RWPE1 (cell line): Measurements from ENCODE around the gene SOD3.

ENCODE experiments used
- CTCF ChIA-PET: fragments of 350-600 bp; sonication (Branson Sonifier 250); formaldehyde crosslinking; extraction: SDS; loops from one replicate; lab custom pipeline; 2021; lab: Yijun Ruan, JAX
- POLR2A ChIA-PET: fragments of 400-600 bp; formaldehyde crosslinking; extraction: SDS; loops from one replicate; lab custom pipeline; 2020; ENCODE audit warnings: antibody characterized with exemption; ENCODE audit not compliant: low non-redundant PET; lab: Yijun Ruan, JAX
- DNase-seq: peaks from one replicate; pipeline ENCODE4 v3.0.0; 2012; ENCODE audit warnings: low spot score
- H3K27ac ChIP-seq: fragments of 450-650 bp; 2 replicates; pipeline ENCODE4 v1.5.1; 2017
- TF ChIP-seq, protein P1 (sequence below): fragments of 450-650 bp; conservative IDR thresholded peaks from 2 replicates; pipeline ENCODE4 v1.5.1; 2017; ENCODE audit warnings: low read depth, mild to moderate bottlenecking

Gene SOD3

DNA sequence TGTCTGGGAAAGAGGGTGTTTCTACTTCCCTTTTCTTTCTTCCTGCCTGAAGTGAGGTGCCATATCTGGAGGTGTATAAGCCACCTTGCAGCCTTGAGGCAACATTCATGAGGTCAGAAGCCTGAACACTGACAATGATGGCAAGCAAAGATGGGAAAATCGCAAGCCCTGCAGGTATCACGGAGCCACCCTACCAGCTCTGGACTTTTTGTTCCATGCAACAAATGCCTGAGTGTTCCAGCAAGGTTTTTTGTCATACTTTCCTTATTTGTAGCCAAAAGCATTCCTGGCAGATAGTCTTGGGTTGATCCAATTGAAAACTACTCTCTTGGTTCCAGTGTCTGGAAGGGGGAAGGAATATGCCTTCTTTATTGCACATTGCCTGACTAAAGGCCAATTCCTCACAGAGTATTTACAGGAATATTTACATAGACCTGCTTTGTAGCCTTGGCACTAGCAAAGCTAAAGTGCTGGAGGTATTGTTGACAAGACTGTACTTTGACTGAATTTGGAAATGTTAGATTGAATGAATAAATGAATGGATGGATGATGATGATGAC is 14.4 kb upstream of the SOD3 start:
- TF ChIP-seq, protein P1, sequence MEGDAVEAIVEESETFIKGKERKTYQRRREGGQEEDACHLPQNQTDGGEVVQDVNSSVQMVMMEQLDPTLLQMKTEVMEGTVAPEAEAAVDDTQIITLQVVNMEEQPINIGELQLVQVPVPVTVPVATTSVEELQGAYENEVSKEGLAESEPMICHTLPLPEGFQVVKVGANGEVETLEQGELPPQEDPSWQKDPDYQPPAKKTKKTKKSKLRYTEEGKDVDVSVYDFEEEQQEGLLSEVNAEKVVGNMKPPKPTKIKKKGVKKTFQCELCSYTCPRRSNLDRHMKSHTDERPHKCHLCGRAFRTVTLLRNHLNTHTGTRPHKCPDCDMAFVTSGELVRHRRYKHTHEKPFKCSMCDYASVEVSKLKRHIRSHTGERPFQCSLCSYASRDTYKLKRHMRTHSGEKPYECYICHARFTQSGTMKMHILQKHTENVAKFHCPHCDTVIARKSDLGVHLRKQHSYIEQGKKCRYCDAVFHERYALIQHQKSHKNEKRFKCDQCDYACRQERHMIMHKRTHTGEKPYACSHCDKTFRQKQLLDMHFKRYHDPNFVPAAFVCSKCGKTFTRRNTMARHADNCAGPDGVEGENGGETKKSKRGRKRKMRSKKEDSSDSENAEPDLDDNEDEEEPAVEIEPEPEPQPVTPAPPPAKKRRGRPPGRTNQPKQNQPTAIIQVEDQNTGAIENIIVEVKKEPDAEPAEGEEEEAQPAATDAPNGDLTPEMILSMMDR = no peak
- POLR2A ChIA-PET = no interaction called here
- CTCF ChIA-PET = interaction anchor here (1.2 kb wide), 1 partner anchor 10 kb away, joined by 3 read pairs; no protein-coding TSS in a partner anchor
- no peak overlapping the region for H3K27ac ChIP-seq
- DNase-seq = no peak

DNA sequence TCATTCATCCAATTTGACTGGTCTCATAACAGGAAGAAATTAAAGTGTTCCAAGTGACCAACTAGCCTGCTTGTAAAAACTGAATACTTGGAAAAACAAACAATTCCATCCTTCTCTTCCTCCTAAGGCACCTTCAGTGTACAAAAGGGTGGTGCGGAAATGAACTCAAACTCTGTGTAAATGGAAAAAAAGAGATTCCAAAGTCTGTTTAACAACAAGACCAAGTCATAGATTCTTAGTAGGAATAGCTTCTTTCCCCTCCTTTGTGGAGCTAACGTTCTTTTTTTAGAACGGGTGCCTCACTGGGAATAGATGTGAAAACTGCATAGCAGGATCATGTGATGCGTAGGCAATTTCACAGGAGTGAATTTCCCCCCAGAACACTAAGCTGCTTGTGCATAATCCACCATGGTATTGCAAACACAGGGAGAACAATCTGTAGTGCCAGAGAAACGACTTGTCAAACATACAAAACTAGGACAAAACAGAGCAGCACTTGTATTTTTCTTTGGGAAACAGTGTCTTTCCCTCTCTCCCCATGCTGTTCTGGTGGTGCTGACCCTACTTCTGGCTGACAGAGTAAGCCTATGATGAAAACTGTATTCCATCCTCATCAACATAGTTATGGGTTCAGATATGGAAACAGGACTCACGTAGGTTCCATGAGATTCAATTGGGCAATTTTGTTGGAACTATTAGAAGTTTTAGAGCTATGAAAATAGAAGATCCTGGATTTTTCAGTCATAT is 13.2 kb upstream of the SOD3 start:
- DNase-seq = no peak

DNA sequence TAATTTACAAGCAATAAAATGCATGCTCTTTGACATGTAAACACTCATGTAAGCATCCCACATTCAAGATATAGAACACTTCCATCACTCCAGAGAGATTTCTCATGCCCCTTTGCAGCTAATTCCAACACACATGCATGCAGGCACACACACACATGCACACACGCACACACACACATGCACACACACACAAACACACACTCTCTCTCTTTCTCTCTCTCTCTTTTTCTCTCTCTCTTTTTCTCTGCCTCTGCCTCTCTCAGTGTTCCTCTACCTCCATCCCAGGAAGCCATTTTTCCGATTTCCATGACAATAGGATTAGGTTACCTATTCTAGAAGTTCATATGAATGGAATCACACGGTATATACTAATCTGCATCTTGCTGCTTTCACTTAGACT is 11.9 kb upstream of the SOD3 start:
- no peak overlapping the region for H3K27ac ChIP-seq
- TF ChIP-seq, protein P1 = no peak
- ChIA-PET POLR2A (no interaction called here), CTCF (no interaction called here)
- DNase-seq = no peak

More for the DNA sequence above, 13.2 kb upstream of the SOD3 start:
- TF ChIP-seq, protein P1 = no peak
- ChIA-PET CTCF (no interaction called here), POLR2A (no interaction called here)
- no peak overlapping the region for H3K27ac ChIP-seq

DNA sequence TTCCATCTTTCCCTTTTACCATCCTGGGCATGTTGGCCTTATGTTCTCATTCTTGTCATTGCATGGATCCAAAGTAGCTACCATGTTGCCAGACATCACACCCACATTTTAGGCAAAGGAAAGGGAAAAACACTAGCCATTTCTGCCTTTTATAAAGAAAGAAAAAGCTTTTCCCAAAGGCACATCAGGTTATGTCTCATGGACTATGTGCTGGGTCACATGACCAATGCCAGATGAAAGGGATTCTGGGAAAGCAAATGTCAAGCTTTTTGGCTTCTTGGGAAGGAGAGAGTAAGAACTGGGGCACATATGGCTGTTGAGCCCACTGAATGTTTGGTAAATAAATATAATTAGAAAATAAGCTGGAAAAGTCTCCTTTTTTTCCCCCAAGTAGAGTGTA is 4.3 kb upstream of the SOD3 start:
- DNase-seq = no peak
- ChIA-PET CTCF (interaction anchor here (0.5 to 0.9 kb wide), 2 partner anchors 11 to 37 kb away, joined by 3 to 4 read pairs; no protein-coding TSS in a partner anchor), POLR2A (no interaction called here)
- no peak overlapping the region for H3K27ac ChIP-seq
- TF ChIP-seq, protein P1 = no peak

DNA sequence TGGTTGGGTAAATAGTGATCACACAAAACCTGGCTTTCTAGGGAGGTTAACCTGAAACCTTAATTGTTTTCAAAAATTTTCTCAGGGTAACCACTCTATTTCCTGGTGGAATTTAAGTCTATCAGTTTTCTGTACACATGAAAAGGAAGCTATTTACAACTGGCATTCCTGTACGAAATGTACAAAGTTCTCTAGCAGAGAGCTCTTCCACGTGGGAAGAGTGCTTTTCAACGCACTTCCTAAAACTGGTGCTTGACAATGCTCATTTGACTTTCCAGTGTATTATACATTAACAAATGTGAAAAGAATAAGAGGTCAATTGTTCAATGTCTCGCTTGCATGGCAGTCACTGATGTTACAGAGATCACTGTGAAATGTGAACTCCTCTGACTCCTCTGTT is 2.8 kb upstream of the SOD3 start:
- DNase-seq = no peak
- CTCF ChIA-PET = interaction anchor here (1.0 kb wide), 1 partner anchor 16 kb away, joined by 3 read pairs; no protein-coding TSS in a partner anchor
- H3K27ac ChIP-seq = no peak overlapping the region
- TF ChIP-seq, protein P1 = no peak
- POLR2A ChIA-PET = no interaction called here

DNA sequence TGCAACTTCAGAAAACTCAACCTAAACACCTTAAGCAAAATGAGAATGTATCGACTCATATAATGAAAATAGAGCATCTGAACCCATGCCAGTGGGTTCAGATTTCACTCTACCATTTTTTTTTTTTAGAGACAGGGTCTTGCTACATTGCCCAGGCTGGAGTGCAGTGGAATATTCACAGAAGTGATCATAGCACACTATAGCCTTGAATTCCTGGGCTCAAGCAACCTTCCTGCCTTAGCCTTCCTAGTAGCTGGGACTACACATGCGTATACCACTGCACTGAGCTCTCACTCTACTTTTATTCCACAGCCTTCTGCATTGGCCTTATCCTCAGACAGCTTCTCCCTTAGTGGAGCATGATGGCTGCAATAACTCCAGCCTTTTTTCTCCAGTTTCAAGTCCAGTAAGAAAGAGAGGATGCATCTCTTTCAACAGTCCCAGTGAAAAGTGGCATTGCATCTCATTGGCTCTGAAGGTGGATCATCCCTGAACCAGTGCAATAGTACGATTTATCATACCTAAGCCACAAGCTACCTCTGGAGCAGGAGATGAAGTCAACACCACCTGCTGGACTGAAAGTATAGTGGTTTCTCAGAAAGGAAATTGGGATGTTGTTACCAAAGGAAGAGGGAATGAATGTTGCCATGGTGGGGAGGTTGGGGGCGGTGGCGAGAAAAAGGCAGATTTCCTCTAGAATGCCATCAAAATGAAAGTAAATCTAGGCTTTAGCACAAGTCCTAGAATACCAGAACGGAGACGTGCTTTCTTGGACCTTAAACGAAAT is 2.0 kb upstream of the SOD3 start:
- CTCF ChIA-PET = interaction anchor here (0.6 to 1.5 kb wide), 4 partner anchors 10 to 67 kb away, joined by 3 to 6 read pairs (median 4); no protein-coding TSS in a partner anchor
- POLR2A ChIA-PET = no interaction called here
- DNase-seq = peak; percentile 39
- TF ChIP-seq, protein P1 = 0 out of 2 replicates have a peak, but pooled peaks have one; percentile 11
- H3K27ac ChIP-seq = no peak overlapping the region
